HEK293T (cell line): Measurements from ENCODE around the gene HELB.

ENCODE experiments used
- ARNT ChIP-seq: fragments of 450-650 bp; IDR thresholded peaks from 2 replicates; pipeline ENCODE4 v1.6.1; 2017; ENCODE audit warnings: mild to moderate bottlenecking
- BHLHE40 ChIP-seq: fragments of 450-650 bp; IDR thresholded peaks from 2 replicates; pipeline ENCODE4 v1.6.1; 2016; ENCODE audit warnings: mild to moderate bottlenecking, moderate library complexity, borderline replicate concordance
- CTBP1 ChIP-seq: fragments of 450-650 bp; IDR thresholded peaks from 2 replicates; pipeline ENCODE4 v1.6.1; 2016; ENCODE audit warnings: borderline replicate concordance
- FOXM1 ChIP-seq: fragments of 450-650 bp; IDR thresholded peaks from 2 replicates; pipeline ENCODE4 v1.6.1; 2017; ENCODE audit warnings: mild to moderate bottlenecking, borderline replicate concordance
- SP1 ChIP-seq: fragments of 450-650 bp; IDR thresholded peaks from 2 replicates; pipeline ENCODE4 v1.6.1; 2017
- SUZ12 ChIP-seq: fragments of 450-650 bp; IDR thresholded peaks from 2 replicates; pipeline ENCODE4 v1.6.1; 2016; ENCODE audit warnings: mild to moderate bottlenecking
- TARDBP ChIP-seq: fragments of 450-650 bp; IDR thresholded peaks from 2 replicates; pipeline ENCODE4 v1.6.1; 2016
- ZNF384 ChIP-seq: fragments of 450-650 bp; IDR thresholded peaks from 2 replicates; pipeline ENCODE4 v1.6.1; 2016
- TF ChIP-seq, protein P1 (sequence below): fragments of 450-650 bp; IDR thresholded peaks from 2 replicates; pipeline ENCODE4 v1.6.1; 2016

DNA sequence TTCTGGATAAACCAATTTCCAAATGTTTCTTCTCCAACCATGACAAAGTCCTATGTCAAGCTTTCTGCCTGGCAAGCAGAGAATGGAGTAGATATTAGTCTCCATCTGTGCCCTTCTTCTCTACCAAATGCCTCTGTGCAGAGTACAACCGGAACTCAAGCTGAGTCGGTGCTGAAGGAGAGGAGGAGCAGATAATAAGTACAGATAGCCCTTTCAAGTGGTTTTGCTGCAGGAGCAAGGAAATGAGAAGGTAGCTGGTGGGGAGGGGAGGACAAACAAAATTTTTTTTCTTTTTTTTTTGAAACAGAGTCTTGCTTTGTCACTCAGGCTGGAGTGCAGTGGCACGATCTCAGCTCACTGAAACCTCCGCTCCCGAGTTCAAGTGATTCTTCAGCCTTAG is 14.2 kb upstream of the HELB start:
- TF ChIP-seq TARDBP (no peak), ARNT (no peak), SUZ12 (no peak), CTBP1 (no peak), FOXM1 (no peak), ZNF384 (no peak), SP1 (no peak), BHLHE40 (no peak)
- TF ChIP-seq, protein P1, sequence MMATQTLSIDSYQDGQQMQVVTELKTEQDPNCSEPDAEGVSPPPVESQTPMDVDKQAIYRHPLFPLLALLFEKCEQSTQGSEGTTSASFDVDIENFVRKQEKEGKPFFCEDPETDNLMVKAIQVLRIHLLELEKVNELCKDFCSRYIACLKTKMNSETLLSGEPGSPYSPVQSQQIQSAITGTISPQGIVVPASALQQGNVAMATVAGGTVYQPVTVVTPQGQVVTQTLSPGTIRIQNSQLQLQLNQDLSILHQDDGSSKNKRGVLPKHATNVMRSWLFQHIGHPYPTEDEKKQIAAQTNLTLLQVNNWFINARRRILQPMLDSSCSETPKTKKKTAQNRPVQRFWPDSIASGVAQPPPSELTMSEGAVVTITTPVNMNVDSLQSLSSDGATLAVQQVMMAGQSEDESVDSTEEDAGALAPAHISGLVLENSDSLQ = no peak
